ENCODE data around the gene ABCD3. TPM values are rescaled to one million over a fixed set of nuclear protein-coding genes. Genes with fewer than 3 reads are reported as not detected.

The ABCD3 gene
- total RNA-seq, 4 donors from 2014 or later = 26.8 to 60.2 (median 33.8) TPM

- Histone ChIP-seq H3K36me3 (peaks cover 0 to 6% of the 10 kb centered on the region in 2 donors), H3K4me1 (no peaks in the 10 kb centered on the region), H3K27ac (no peak overlapping the region), H3K9me3 (no peaks in the 10 kb centered on the region), H3K27me3 (no peaks in the 10 kb centered on the region), H3K4me3 (no peak overlapping the region)
- ATAC-seq = no peak
- 58 to 68% methylated on average over 2 of the region's 2 CpGs for WGBS, 2 donors (ENCODE audit: low coverage in 1 of 2)
- TF ChIP-seq CTCF (IDR thresholded peaks at IDR 0.05) (peak; percentile 31 to 66 (median 40)), POLR2AphosphoS5 (IDR thresholded peaks at IDR 0.05) (no peak), EP300 (IDR thresholded peaks at IDR 0.05) (no peak)
Measured at GRCh38 chr1:94514095-94514727, 96.0 kb downstream of the ABCD3 start.

- TF ChIP-seq CTCF (IDR thresholded peaks at IDR 0.05) (no peak), POLR2A (IDR thresholded peaks at IDR 0.05) (no peak), POLR2AphosphoS5 (IDR thresholded peaks at IDR 0.05) (no peak), EP300 (IDR thresholded peaks at IDR 0.05) (no peak)
- WGBS, 2 donors (ENCODE audit: low coverage in 1 of 2) = 43 to 100% methylated on average over 1 of the region's 1 CpG
- Histone ChIP-seq H3K27ac (no peak overlapping the region), H3K36me3 (peaks cover 0 to 6% of the 10 kb centered on the region in 2 donors), H3K9me3 (no peaks in the 10 kb centered on the region), H3K4me1 (no peaks in the 10 kb centered on the region), H3K27me3 (no peaks in the 10 kb centered on the region), H3K4me3 (no peak overlapping the region)
- ATAC-seq = no peak
Measured at GRCh38 chr1:94515296-94515947, 97.2 kb downstream of the ABCD3 start.

GRCh38 chr1:94519351-94519750 lies 101.2 kb downstream of the ABCD3 start:
- no peak overlapping the region for H3K27ac ChIP-seq
- TF ChIP-seq POLR2AphosphoS5 (IDR thresholded peaks at IDR 0.05) (no peak), EP300 (IDR thresholded peaks at IDR 0.05) (no peak), POLR2A (IDR thresholded peaks at IDR 0.05) (no peak), CTCF (IDR thresholded peaks at IDR 0.05) (no peak)
- H3K4me3 ChIP-seq = no peak overlapping the region
- no peaks in the 10 kb centered on the region for H3K4me1 ChIP-seq
- no peaks in the 10 kb centered on the region for H3K27me3 ChIP-seq
- WGBS, 2 donors (ENCODE audit: low coverage in 1 of 2) = 42 to 47% methylated on average over 2 of the region's 2 CpGs
- H3K9me3 ChIP-seq = no peaks in the 10 kb centered on the region
- no peak for ATAC-seq
- H3K36me3 ChIP-seq = peaks cover 0 to 6% of the 10 kb centered on the region in 2 donors

GRCh38 chr1:94522304-94522703 lies 104.1 kb downstream of the ABCD3 start:
- Histone ChIP-seq H3K27me3 (no peaks in the 10 kb centered on the region), H3K27ac (no peak overlapping the region), H3K4me1 (no peaks in the 10 kb centered on the region), H3K9me3 (no peaks in the 10 kb centered on the region), H3K36me3 (peaks cover 0 to 6% of the 10 kb centered on the region in 2 donors), H3K4me3 (no peak overlapping the region)
- no peak for ATAC-seq
- TF ChIP-seq CTCF (IDR thresholded peaks at IDR 0.05) (peak; percentile 9 to 61 (median 48)), POLR2A (IDR thresholded peaks at IDR 0.05) (no peak), POLR2AphosphoS5 (IDR thresholded peaks at IDR 0.05) (no peak), EP300 (IDR thresholded peaks at IDR 0.05) (no peak)
- 4 to 17% methylated on average over 4 of the region's 4 CpGs for WGBS, 2 donors (ENCODE audit: low coverage in 1 of 2)

- WGBS, 2 donors (ENCODE audit: low coverage in 1 of 2) = 80 to 93% methylated on average over 4 to 6 of the region's 6 CpGs
Measured at GRCh38 chr1:94524531-94524930, 106.3 kb downstream of the ABCD3 start.

More at GRCh38 chr1:94524531-94524930, 106.3 kb downstream of the ABCD3 start:
- Histone ChIP-seq H3K4me1 (peaks cover 0 to 2% (median 0%) of the 10 kb centered on the region in 3 donors), H3K4me3 (no peak overlapping the region), H3K27ac (no peak overlapping the region), H3K27me3 (no peaks in the 10 kb centered on the region), H3K36me3 (no peaks in the 10 kb centered on the region), H3K9me3 (no peaks in the 10 kb centered on the region)
- ATAC-seq = no peak
- TF ChIP-seq POLR2A (IDR thresholded peaks at IDR 0.05) (no peak), CTCF (IDR thresholded peaks at IDR 0.05) (no peak), EP300 (IDR thresholded peaks at IDR 0.05) (no peak), POLR2AphosphoS5 (IDR thresholded peaks at IDR 0.05) (no peak)

All from gastroesophageal sphincter (tissue), 4 donors.